SK-N-SH (cell line): Measurements from ENCODE around the gene MCF2L2. TPM values are rescaled to one million over a fixed set of nuclear protein-coding genes. Genes with fewer than 3 reads are reported as not detected.

ENCODE experiments used
- CTCF ChIA-PET: fragments of 300-600, 350-600 bp; formaldehyde crosslinking; extraction: SDS; loops from one replicate; lab custom pipeline; 2021; lab: Yijun Ruan, JAX
- POLR2A ChIA-PET: fragments of 350-600 bp; sonication (Branson Sonifier 250); formaldehyde crosslinking; extraction: SDS; loops from one replicate; lab custom pipeline; 2020; ENCODE audit warnings: antibody characterized with exemption, inconsistent platforms; lab: Yijun Ruan, JAX
- DNase-seq: peaks from one replicate; pipeline ENCODE4 v3.0.0; 2012
- H2AFZ ChIP-seq: fragments of 200-600 bp; sonication (generic); 2 replicates; pipeline ENCODE4 v1.8.1; 2016; ENCODE audit warnings: antibody characterized with exemption, mild to moderate bottlenecking, low read depth
- H3F3A ChIP-seq: fragments of 200-600 bp; sonication (generic); replicated peaks from 2 replicates; pipeline ENCODE3; 2016; ENCODE audit warnings: antibody characterized with exemption, mild to moderate bottlenecking; ENCODE audit not compliant: insufficient read depth
- H3K27ac ChIP-seq, 2 experiments: fragments of 200-500 bp in 1 of 2; fragments of 200-600 bp in 1 of 2; sonication (Bioruptor generic) in 1 of 2; sonication (generic), shearing (Covaris generic) in 1 of 2; 2 replicates each; pipeline versions ENCODE4 v1.5.1 to v1.6.1; 2014 to 2016; ENCODE audit warnings: low read depth in 2 of 2, inconsistent platforms in 1 of 2, low read length in 1 of 2, mild to moderate bottlenecking in 1 of 2, mixed read lengths in 1 of 2
- H3K27me3 ChIP-seq: fragments of 200-600 bp; sonication (generic), shearing (Covaris generic); 2 replicates; pipeline ENCODE4 v1.6.1; 2016; ENCODE audit warnings: mixed run types; ENCODE audit not compliant: insufficient read depth
- H3K36me3 ChIP-seq, 2 experiments: fragments of 200-500 bp in 1 of 2; fragments of 200-600 bp in 1 of 2; sonication (Bioruptor generic) in 1 of 2; sonication (generic) in 1 of 2; replicated peaks in 1 of 2; 2 replicates each; pipeline versions ENCODE3 to v1.5.1; 2014 to 2016; ENCODE audit warnings: low read length in 1 of 2, mild to moderate bottlenecking in 1 of 2; ENCODE audit not compliant: insufficient read depth in 2 of 2, control insufficient read depth in 1 of 2
- H3K4me1 ChIP-seq, 2 experiments: fragments of 200-500 bp in 1 of 2; fragments of 200-600 bp in 1 of 2; sonication (Bioruptor generic) in 1 of 2; sonication (generic), shearing (Covaris generic) in 1 of 2; 2 replicates each; pipeline versions ENCODE4 v1.5.1 to v1.6.1; 2014 to 2016; ENCODE audit warnings: low read depth in 1 of 2, low read length in 1 of 2, mixed run types in 1 of 2; ENCODE audit not compliant: insufficient read depth in 2 of 2, control insufficient read depth in 1 of 2
- H3K4me2 ChIP-seq: fragments of 200-600 bp; sonication (generic), shearing (Covaris generic); 2 replicates; pipeline ENCODE4 v1.6.1; 2017; ENCODE audit warnings: mixed run types
- H3K4me3 ChIP-seq, 2 experiments: fragments of 200-500 bp in 1 of 2; fragments of 200-600 bp in 1 of 2; sonication (Bioruptor generic) in 1 of 2; sonication (generic), shearing (Covaris generic) in 1 of 2; 2 replicates each; pipeline versions ENCODE4 v1.5.1 to v1.8.1; 2014 to 2016; ENCODE audit warnings: low read depth in 2 of 2, inconsistent platforms in 1 of 2, low read length in 1 of 2, mild to moderate bottlenecking in 1 of 2, mixed read lengths in 1 of 2, moderate library complexity in 1 of 2
- H3K79me2 ChIP-seq: fragments of 200-600 bp; sonication (generic); 2 replicates; pipeline ENCODE4 v1.8.1; 2017; ENCODE audit warnings: mild to moderate bottlenecking; ENCODE audit not compliant: insufficient read depth
- H3K9ac ChIP-seq: fragments of 200-600 bp; sonication (generic); 2 replicates; pipeline ENCODE4 v1.6.1; 2017; ENCODE audit warnings: mixed run types
- H3K9me2 ChIP-seq: fragments of 200-600 bp; sonication (generic); 2 replicates; pipeline ENCODE4 v1.6.1; 2017; ENCODE audit warnings: mixed run types
- H3K9me3 ChIP-seq: fragments of 200-600 bp; sonication (generic); 2 replicates; pipeline ENCODE4 v1.6.1; 2017; ENCODE audit warnings: mixed run types, mild to moderate bottlenecking, moderate library complexity
- H4K20me1 ChIP-seq: fragments of 200-600 bp; sonication (generic); 2 replicates; pipeline ENCODE4 v1.6.1; 2017; ENCODE audit warnings: mild to moderate bottlenecking, mixed run types; ENCODE audit not compliant: insufficient read depth
- CHD2 ChIP-seq: fragments of 150-350 bp; IDR thresholded peaks from 2 replicates; pipeline ENCODE4 v1.6.1; 2018; ENCODE audit warnings: low read length; ENCODE audit not compliant: partially characterized antibody
- ELF1 ChIP-seq: IDR thresholded peaks from 2 replicates; pipeline ENCODE4 v1.4.0; 2012
- EP300 ChIP-seq, 2 experiments: IDR thresholded peaks; 2 replicates each; pipeline versions ENCODE4 v1.4.0 to v1.6.1; 2012; ENCODE audit warnings: borderline replicate concordance in 1 of 2, low read depth in 1 of 2, low read length in 1 of 2
- EZH2phosphoT487 ChIP-seq: fragments of 200-600 bp; sonication (generic); IDR thresholded peaks from 2 replicates; pipeline ENCODE4 v1.6.1; 2017; ENCODE audit warnings: low read depth, mixed run types, mild to moderate bottlenecking, antibody characterized with exemption, moderate library complexity, borderline replicate concordance
- FOXJ3 ChIP-seq: sonication (generic); formaldehyde crosslinking; IDR thresholded peaks from 2 replicates; pipeline ENCODE4 v1.5.1; 2020; ENCODE audit warnings: mild to moderate bottlenecking, missing genetic modification reagents
- FOXM1 ChIP-seq: IDR thresholded peaks from 2 replicates; pipeline ENCODE4 v1.4.0; 2012; ENCODE audit warnings: low read depth, mild to moderate bottlenecking
- GABPA ChIP-seq: IDR thresholded peaks from 2 replicates; pipeline ENCODE4 v1.4.0; 2012; ENCODE audit warnings: low read depth, mild to moderate bottlenecking
- JUND ChIP-seq: IDR thresholded peaks from 2 replicates; pipeline ENCODE4 v1.4.0; 2012
- MXI1 ChIP-seq: IDR thresholded peaks from 2 replicates; pipeline ENCODE4 v1.6.1; 2012; ENCODE audit warnings: mild to moderate bottlenecking, low read depth, low read length, improper control_type of control experiment
- NFIC ChIP-seq: IDR thresholded peaks from 2 replicates; pipeline ENCODE4 v1.4.0; 2012; ENCODE audit warnings: borderline replicate concordance
- NRF1 ChIP-seq: IDR thresholded peaks from 2 replicates; pipeline ENCODE4 v1.6.1; 2012; ENCODE audit warnings: low read depth, mild to moderate bottlenecking, low read length
- RCOR1 ChIP-seq: fragments of 150-350 bp; IDR thresholded peaks from 2 replicates; pipeline ENCODE4 v1.6.1; 2017; ENCODE audit warnings: antibody characterized with exemption, low read length
- RFX5 ChIP-seq: IDR thresholded peaks from 2 replicates; pipeline ENCODE4 v1.6.1; 2012; ENCODE audit warnings: mild to moderate bottlenecking, improper control_type of control experiment, low read length
- TAF1 ChIP-seq: IDR thresholded peaks from 2 replicates; pipeline ENCODE4 v1.6.1; 2012; ENCODE audit warnings: low read depth, mild to moderate bottlenecking, low read length, moderate library complexity, borderline replicate concordance
- TCF12 ChIP-seq: IDR thresholded peaks from 2 replicates; pipeline ENCODE4 v1.4.0; 2012
- TEAD4 ChIP-seq: IDR thresholded peaks from 2 replicates; pipeline ENCODE4 v1.4.0; 2012; ENCODE audit warnings: mild to moderate bottlenecking, borderline replicate concordance; ENCODE audit not compliant: insufficient read depth
- WGBS: methylation state at CpG from one replicate; pipeline ENCODE4 v1.1.6; 2017; ENCODE audit warnings: low lambda C conversion rate; 5-methylcytosine and 5-hydroxymethylcytosine counted together
- polyA plus RNA-seq, 3 experiments: library from polyadenylated mRNA; depleted of rRNA; stranded (reverse); fragments of >200 nt; gene quantifications; 2 replicates each; pipeline ENCODE4 v1.2.3, GENCODE V29; 2012
- TF ChIP-seq, protein P1 (sequence below): IDR thresholded peaks from 2 replicates; pipeline ENCODE4 v1.4.0; 2012; ENCODE audit warnings: low read depth, borderline replicate concordance
- TF ChIP-seq, protein P2 (sequence below): IDR thresholded peaks from 2 replicates; pipeline ENCODE4 v1.4.0; 2012; ENCODE audit warnings: low read depth
- TF ChIP-seq, protein P3 (sequence below): IDR thresholded peaks from 2 replicates; pipeline ENCODE4 v1.4.0; 2012; ENCODE audit warnings: low read depth, borderline replicate concordance
- TF ChIP-seq, protein P4 (sequence below): fragments of 200-600 bp; sonication (generic); IDR thresholded peaks from 2 replicates; pipeline ENCODE4 v1.6.1; 2017; ENCODE audit warnings: antibody characterized with exemption, mild to moderate bottlenecking, moderate library complexity

Gene MCF2L2
- polyA plus RNA-seq, 1 of the 3 experiments (the other 2 are of a cell fraction), result 0.56 TPM

DNA sequence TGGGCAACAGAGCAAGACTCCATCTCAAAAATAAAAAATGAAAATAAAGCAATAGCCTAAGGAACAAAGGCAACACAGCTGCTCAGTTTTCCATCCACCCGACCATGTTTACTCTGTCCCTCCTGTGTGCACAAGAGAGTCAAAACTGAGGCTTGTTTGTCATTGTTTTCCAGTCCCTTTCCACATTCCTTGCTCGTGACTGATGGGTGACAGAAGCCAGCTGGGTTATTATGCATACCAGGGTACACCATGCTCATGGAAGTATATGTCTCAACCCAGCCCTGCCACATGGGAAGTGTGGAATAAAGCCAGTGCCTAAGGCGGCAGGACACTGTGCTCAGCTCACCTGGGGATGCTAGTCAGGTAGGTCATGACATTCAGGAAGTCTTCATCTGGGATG lies 49.5 kb downstream of the MCF2L2 start:
- Histone ChIP-seq H3K79me2 (no peaks in the 10 kb centered on the region), H3K4me2 (no peak overlapping the region), H3K27ac (no peak overlapping the region), H3K9me3 (no peaks in the 10 kb centered on the region), H4K20me1 (no peaks in the 10 kb centered on the region), H3K27me3 (no peaks in the 10 kb centered on the region), H3K4me1 (peaks cover 0 to 8% of the 10 kb centered on the region in 2 experiments; a peak in 1 of 4 replicates), H3K9ac (no peak overlapping the region), H2AFZ (no peak overlapping the region), H3K36me3 (no peaks in the 10 kb centered on the region), H3F3A (no peaks in the 10 kb centered on the region), H3K4me3 (no peak overlapping the region), H3K9me2 (no peaks in the 10 kb centered on the region)
- 71% methylated on average over 2 of the region's 3 CpGs for WGBS
- CTCF ChIA-PET, result interaction anchor here (0.9 to 12.9 kb wide), 2 partner anchors 9 to 194 kb away, joined by 3 to 361 read pairs; no protein-coding TSS in a partner anchor
- TF ChIP-seq JUND (no peak), TAF1 (no peak), GABPA (no peak), CHD2 (no peak), RFX5 (no peak), RCOR1 (no peak), EZH2phosphoT487 (no peak), MXI1 (no peak), NFIC (no peak)
- TF ChIP-seq, protein P1, sequence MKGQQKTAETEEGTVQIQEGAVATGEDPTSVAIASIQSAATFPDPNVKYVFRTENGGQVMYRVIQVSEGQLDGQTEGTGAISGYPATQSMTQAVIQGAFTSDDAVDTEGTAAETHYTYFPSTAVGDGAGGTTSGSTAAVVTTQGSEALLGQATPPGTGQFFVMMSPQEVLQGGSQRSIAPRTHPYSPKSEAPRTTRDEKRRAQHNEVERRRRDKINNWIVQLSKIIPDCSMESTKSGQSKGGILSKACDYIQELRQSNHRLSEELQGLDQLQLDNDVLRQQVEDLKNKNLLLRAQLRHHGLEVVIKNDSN, result no peak
- TF ChIP-seq, protein P2, sequence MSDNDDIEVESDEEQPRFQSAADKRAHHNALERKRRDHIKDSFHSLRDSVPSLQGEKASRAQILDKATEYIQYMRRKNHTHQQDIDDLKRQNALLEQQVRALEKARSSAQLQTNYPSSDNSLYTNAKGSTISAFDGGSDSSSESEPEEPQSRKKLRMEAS, result no peak
- TF ChIP-seq, protein P3, sequence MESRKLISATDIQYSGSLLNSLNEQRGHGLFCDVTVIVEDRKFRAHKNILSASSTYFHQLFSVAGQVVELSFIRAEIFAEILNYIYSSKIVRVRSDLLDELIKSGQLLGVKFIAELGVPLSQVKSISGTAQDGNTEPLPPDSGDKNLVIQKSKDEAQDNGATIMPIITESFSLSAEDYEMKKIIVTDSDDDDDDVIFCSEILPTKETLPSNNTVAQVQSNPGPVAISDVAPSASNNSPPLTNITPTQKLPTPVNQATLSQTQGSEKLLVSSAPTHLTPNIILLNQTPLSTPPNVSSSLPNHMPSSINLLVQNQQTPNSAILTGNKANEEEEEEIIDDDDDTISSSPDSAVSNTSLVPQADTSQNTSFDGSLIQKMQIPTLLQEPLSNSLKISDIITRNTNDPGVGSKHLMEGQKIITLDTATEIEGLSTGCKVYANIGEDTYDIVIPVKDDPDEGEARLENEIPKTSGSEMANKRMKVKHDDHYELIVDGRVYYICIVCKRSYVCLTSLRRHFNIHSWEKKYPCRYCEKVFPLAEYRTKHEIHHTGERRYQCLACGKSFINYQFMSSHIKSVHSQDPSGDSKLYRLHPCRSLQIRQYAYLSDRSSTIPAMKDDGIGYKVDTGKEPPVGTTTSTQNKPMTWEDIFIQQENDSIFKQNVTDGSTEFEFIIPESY, result no peak
- DNase-seq, result no peak
- POLR2A ChIA-PET, result no interaction called here

DNA sequence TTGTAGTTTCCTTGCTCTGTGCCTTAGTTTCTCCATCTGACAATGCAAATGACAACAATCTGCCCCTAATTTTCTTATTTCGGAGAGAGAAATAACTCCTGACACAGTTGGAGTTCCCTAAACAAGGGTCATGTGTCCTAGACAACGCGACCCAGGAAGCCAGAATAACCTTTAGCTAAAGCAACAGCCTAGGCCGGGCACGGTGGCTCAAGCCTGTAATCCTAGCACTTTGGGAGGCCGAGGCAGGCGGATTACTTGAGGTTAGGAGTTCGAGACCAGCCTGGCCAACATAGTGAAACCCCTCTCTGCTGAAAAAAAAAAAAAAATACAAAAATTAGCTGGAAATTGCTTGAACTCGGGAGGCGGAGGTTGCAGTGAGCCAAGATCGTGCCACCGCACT lies 49.9 kb downstream of the MCF2L2 start:
- CTCF ChIA-PET, result interaction anchor here (0.9 to 12.9 kb wide), 2 partner anchors 10 to 194 kb away, joined by 3 to 361 read pairs; no protein-coding TSS in a partner anchor
- WGBS, result 92% methylated on average over 12 of the region's 12 CpGs
- Histone ChIP-seq H2AFZ (no peak overlapping the region), H3K4me3 (no peak overlapping the region), H3K4me2 (no peak overlapping the region), H3K36me3 (no peaks in the 10 kb centered on the region), H4K20me1 (no peaks in the 10 kb centered on the region), H3F3A (no peaks in the 10 kb centered on the region), H3K79me2 (no peaks in the 10 kb centered on the region), H3K9me2 (no peaks in the 10 kb centered on the region), H3K27me3 (no peaks in the 10 kb centered on the region), H3K27ac (no peak overlapping the region), H3K4me1 (peaks cover 0 to 8% of the 10 kb centered on the region in 2 experiments; a peak in 1 of 4 replicates), H3K9ac (no peak overlapping the region), H3K9me3 (no peaks in the 10 kb centered on the region)
- DNase-seq, result no peak
- POLR2A ChIA-PET, result no interaction called here
- TF ChIP-seq GABPA (no peak), RCOR1 (no peak), TEAD4 (no peak), FOXJ3 (no peak), NRF1 (no peak), JUND (no peak), ELF1 (no peak), EP300 (IDR thresholded peaks at IDR 0.05; ENCODE audit: borderline replicate concordance in 1 of 2, low read depth in 1 of 2, low read length in 1 of 2) (no peak), FOXM1 (no peak), TCF12 (no peak)
- TF ChIP-seq, protein P2, result no peak
- TF ChIP-seq, protein P3, result no peak
- TF ChIP-seq, protein P4, sequence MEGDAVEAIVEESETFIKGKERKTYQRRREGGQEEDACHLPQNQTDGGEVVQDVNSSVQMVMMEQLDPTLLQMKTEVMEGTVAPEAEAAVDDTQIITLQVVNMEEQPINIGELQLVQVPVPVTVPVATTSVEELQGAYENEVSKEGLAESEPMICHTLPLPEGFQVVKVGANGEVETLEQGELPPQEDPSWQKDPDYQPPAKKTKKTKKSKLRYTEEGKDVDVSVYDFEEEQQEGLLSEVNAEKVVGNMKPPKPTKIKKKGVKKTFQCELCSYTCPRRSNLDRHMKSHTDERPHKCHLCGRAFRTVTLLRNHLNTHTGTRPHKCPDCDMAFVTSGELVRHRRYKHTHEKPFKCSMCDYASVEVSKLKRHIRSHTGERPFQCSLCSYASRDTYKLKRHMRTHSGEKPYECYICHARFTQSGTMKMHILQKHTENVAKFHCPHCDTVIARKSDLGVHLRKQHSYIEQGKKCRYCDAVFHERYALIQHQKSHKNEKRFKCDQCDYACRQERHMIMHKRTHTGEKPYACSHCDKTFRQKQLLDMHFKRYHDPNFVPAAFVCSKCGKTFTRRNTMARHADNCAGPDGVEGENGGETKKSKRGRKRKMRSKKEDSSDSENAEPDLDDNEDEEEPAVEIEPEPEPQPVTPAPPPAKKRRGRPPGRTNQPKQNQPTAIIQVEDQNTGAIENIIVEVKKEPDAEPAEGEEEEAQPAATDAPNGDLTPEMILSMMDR, result no peak
